ENCODE data around the gene SYT1.
A peak's percentile ranks its signal among the peaks of the same experiment; 100 is the strongest.
"Not testable (repeated sequence)": the region's sequence is repeated elsewhere in the genome, so short reads cannot be mapped to it uniquely, and the experiment has no call there.

The SYT1 gene

DNA sequence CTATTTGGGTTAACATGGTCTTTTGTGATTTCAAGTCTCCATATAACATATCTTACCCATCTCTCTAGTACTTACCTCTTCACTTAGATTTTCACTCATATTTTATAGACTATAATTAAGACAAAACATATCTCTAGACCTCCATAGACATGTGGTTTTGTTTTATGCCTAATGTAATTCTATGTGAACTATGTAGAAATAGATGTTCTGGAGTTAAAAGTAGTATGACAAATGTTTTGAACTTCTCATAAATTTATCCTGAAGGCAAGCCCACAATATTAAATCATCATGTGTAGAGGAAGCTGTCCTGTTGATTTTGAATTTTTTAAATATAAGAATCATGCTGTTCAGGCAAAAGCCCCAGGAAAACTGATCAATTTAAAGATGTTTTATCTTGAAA, 169.2 kb downstream of the SYT1 start:
- DNase-seq (ENCODE audit: low read depth, low spot score) = peak; percentile 34
- Histone ChIP-seq H3K4me3 (peak overlapping the region; percentile 3; the same call in 1 of the 2 replicates), H3K9me3 (ENCODE audit: low read depth, low read length) (no peaks in the 10 kb centered on the region), H3K9ac (ENCODE audit: insufficient read length) (no peak overlapping the region), H3K36me3 (ENCODE audit: insufficient read depth, low read length) (no peaks in the 10 kb centered on the region), H3K27ac (peak overlapping the region; percentile 52; the same call in 1 of the 2 replicates)
- TF ChIP-seq POLR2AphosphoS5 (IDR thresholded peaks at IDR 0.05; ENCODE audit: borderline replicate concordance, low read depth, low read length) = no peak
- no peak for TF ChIP-seq EZH2 (IDR thresholded peaks at IDR 0.05)

DNA sequence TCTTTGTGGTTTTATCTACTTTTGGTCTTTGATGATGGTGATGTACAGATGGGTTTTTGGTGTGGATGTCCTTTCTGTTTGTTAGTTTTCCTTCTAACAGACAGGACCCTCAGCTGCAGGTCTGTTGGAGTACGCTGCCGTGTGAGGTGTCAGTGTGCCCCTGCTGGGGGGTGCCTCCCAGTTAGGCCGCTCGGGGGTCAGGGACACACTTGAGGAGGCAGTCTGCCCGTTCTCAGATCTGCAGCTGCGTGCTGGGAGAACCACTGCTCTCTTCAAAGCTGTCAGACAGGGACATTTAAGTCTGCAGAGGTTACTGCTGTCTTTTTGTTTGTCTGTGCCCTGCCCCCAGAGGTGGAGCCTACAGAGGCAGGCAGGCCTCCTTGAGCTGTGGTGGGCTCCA, 180.2 kb downstream of the SYT1 start:
- not testable (repeated sequence) for H3K27ac ChIP-seq

DNA sequence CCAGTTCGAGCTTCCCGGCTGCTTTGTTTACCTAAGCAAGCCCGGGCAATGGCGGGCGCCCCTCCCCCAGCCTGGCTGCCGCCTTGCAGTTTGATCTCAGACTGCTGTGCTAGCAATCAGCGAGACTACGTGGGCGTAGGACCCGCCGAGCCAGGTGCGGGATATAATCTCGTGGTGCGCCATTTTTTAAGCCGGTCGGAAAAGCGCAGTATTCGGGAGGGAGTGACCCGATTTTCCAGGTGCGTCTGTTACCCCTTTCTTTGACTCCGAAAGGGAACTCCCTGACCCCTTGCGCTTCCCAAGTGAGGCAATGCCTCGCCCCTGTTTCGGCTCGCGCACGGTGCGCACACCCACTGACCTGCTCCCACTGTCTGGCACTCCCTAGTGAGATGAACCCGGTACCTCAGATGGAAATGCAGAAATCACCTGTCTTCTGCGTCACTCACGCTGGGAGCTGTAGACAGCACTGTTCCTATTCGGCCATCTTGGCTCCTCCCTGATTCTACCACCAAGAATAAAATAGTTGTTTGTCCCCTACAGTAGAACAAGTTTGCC, 180.7 kb downstream of the SYT1 start:
- not testable (repeated sequence) for H3K4me3 ChIP-seq; H3K36me3 ChIP-seq (ENCODE audit: insufficient read depth, low read length); DNase-seq (ENCODE audit: low read depth, low spot score); H3K9me3 ChIP-seq (ENCODE audit: low read depth, low read length); H3K9ac ChIP-seq (ENCODE audit: insufficient read length); H3K27ac ChIP-seq

More for the DNA sequence above, 180.2 kb downstream of the SYT1 start:
- DNase-seq (ENCODE audit: low read depth, low spot score); H3K4me3 ChIP-seq; H3K9ac ChIP-seq (ENCODE audit: insufficient read length); H3K9me3 ChIP-seq (ENCODE audit: low read depth, low read length); H3K36me3 ChIP-seq (ENCODE audit: insufficient read depth, low read length): not testable (repeated sequence)

DNA sequence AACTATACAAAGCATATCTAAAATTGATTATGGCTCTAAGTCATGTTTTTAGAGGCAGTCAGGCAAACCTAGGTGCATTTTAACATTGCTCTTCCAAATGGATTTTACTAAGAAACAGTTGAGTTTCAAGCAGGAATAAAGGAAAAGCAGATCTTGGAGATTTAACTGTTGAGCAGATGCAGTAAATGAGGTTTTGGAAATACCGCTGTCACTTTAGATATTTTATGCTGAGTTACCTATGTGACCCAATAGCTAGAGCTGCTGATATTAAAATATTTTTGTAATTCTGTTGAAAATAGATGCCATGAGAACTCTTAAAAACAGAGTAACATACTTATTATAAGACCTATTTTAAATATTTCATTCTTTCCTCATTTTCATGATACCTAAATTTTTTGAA, 181.4 kb downstream of the SYT1 start:
- Histone ChIP-seq H3K9ac (ENCODE audit: insufficient read length) (no peak overlapping the region), H3K27ac (no peak overlapping the region), H3K36me3 (ENCODE audit: insufficient read depth, low read length) (no peaks in the 10 kb centered on the region), H3K4me3 (no peak overlapping the region), H3K9me3 (ENCODE audit: low read depth, low read length) (no peaks in the 10 kb centered on the region)
- DNase-seq (ENCODE audit: low read depth, low spot score) = no peak
- TF ChIP-seq EZH2 (IDR thresholded peaks at IDR 0.05) (no peak), FOXP2 (optimal IDR thresholded peaks at IDR 0.05; ENCODE audit: control extremely low read depth, extremely low read length, insufficient read depth) (no peak), POLR2AphosphoS5 (IDR thresholded peaks at IDR 0.05; ENCODE audit: borderline replicate concordance, low read depth, low read length) (no peak)

DNA sequence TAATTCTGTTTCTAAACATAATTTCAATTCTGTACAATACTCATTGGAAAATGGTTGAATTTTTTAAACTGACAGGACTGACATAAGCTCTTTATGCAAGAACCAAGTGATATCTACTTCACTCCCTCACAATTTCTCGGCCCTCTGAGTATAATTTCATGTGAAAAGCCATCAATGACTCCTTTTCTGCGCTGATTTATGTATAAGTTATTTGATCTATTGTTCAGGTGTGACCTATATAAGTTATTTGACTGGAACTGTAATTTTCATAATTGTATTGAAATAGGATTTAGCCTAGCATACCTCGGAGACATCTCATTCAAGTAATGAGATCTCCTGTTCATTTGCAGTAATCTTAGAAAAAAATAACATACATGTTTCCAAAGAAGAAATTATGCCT, 184.4 kb downstream of the SYT1 start:
- Histone ChIP-seq H3K36me3 (ENCODE audit: insufficient read depth, low read length) (no peaks in the 10 kb centered on the region), H3K27ac (no peak overlapping the region), H3K9me3 (ENCODE audit: low read depth, low read length) (no peaks in the 10 kb centered on the region), H3K4me3 (no peak overlapping the region), H3K9ac (ENCODE audit: insufficient read length) (no peak overlapping the region)
- TF ChIP-seq EZH2 (IDR thresholded peaks at IDR 0.05) = no peak
- no peak for TF ChIP-seq FOXP2 (optimal IDR thresholded peaks at IDR 0.05; ENCODE audit: control extremely low read depth, extremely low read length, insufficient read depth)
- TF ChIP-seq POLR2AphosphoS5 (IDR thresholded peaks at IDR 0.05; ENCODE audit: borderline replicate concordance, low read depth, low read length) = no peak
- DNase-seq (ENCODE audit: low read depth, low spot score) = no peak

DNA sequence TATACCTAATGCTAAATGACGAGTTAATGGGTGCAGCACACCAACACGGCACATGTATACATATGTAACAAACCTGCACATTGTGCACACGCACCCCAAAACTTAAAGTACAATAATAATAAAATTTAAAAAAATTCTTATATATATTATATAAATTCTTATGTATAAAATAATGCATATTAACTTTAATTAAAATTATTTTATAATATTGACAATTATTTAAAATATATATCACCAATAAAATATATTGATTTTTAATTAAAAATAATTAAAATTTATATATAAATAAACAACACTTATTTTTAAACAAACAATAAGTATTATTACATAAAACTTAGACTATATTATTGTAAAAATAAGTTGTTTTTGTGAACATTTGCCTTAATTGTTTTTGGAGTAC, 188.8 kb downstream of the SYT1 start:
- no peak overlapping the region for H3K4me3 ChIP-seq
- no peaks in the 10 kb centered on the region for H3K36me3 ChIP-seq (ENCODE audit: insufficient read depth, low read length)
- no peak overlapping the region for H3K27ac ChIP-seq
- TF ChIP-seq FOXP2 (optimal IDR thresholded peaks at IDR 0.05; ENCODE audit: control extremely low read depth, extremely low read length, insufficient read depth) (no peak), EZH2 (IDR thresholded peaks at IDR 0.05) (no peak), POLR2AphosphoS5 (IDR thresholded peaks at IDR 0.05; ENCODE audit: borderline replicate concordance, low read depth, low read length) (no peak)
- no peak overlapping the region for H3K9ac ChIP-seq (ENCODE audit: insufficient read length)
- DNase-seq (ENCODE audit: low read depth, low spot score) = no peak
- H3K9me3 ChIP-seq (ENCODE audit: low read depth, low read length) = no peaks in the 10 kb centered on the region

DNA sequence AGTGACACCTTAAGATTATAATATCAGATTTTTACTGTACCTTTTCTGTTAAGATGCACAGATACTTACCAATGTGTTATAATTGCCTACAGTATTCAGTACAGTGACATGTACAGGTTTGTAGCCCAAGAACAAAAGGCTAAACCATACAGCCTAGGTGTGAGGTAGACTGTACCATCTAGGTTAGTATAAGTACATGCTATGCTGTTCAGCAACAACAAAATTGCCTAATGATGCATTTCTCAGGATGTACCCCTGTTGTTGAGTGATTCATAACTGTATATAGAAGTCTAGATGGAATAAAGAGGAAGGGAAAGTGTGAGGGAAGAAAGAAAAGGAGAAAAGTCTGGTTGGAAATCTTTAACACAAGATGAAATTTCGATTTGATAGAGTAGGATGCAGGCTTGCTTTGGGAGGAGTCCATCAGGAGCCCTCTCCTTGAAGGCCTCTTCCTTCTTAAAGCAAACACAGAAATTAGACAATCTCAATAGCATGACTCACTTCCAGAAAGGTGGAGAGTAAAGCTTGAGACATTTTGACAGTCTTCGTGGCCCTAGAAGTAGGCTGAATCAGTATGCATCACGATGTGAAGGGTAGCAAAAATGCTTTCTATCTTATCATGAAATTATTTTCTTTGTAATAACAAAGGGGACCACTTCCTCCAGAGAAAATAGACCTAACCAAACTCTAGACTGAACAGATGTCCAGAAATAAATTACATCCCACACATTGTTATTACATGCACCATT, 191.5 kb downstream of the SYT1 start:
- no peak for TF ChIP-seq FOXP2 (optimal IDR thresholded peaks at IDR 0.05; ENCODE audit: control extremely low read depth, extremely low read length, insufficient read depth)
- no peak for TF ChIP-seq EZH2 (IDR thresholded peaks at IDR 0.05)
- no peak for TF ChIP-seq POLR2AphosphoS5 (IDR thresholded peaks at IDR 0.05; ENCODE audit: borderline replicate concordance, low read depth, low read length)
- no peak overlapping the region for H3K9ac ChIP-seq (ENCODE audit: insufficient read length)
- no peak overlapping the region for H3K27ac ChIP-seq
- no peak overlapping the region for H3K4me3 ChIP-seq
- DNase-seq (ENCODE audit: low read depth, low spot score) = no peak
- H3K36me3 ChIP-seq (ENCODE audit: insufficient read depth, low read length) = no peaks in the 10 kb centered on the region
- H3K9me3 ChIP-seq (ENCODE audit: low read depth, low read length) = no peaks in the 10 kb centered on the region

DNA sequence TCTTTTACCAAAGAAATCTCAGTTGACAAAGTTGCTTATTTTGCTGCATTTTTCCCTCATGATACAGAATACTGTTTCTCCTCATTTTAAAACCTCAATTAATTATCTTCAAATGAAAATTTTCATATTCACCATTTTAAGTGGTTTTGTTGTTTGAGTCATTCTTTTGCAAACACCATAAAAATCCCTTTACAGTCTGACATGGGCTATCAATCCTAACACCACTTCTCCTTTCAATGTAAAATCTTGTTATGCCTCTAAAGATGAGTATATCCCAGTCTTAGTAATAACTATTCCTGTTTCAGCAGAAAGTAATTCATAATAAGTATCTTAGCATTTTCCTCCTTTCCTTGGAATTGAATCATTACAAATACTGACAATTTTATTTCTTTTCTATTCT, 192.2 kb downstream of the SYT1 start:
- Histone ChIP-seq H3K36me3 (ENCODE audit: insufficient read depth, low read length) (no peaks in the 10 kb centered on the region), H3K9ac (ENCODE audit: insufficient read length) (no peak overlapping the region), H3K27ac (no peak overlapping the region), H3K9me3 (ENCODE audit: low read depth, low read length) (no peaks in the 10 kb centered on the region), H3K4me3 (no peak overlapping the region)
- TF ChIP-seq FOXP2 (optimal IDR thresholded peaks at IDR 0.05; ENCODE audit: control extremely low read depth, extremely low read length, insufficient read depth) (no peak), EZH2 (IDR thresholded peaks at IDR 0.05) (no peak), POLR2AphosphoS5 (IDR thresholded peaks at IDR 0.05; ENCODE audit: borderline replicate concordance, low read depth, low read length) (no peak)
- DNase-seq (ENCODE audit: low read depth, low spot score) = no peak

DNA sequence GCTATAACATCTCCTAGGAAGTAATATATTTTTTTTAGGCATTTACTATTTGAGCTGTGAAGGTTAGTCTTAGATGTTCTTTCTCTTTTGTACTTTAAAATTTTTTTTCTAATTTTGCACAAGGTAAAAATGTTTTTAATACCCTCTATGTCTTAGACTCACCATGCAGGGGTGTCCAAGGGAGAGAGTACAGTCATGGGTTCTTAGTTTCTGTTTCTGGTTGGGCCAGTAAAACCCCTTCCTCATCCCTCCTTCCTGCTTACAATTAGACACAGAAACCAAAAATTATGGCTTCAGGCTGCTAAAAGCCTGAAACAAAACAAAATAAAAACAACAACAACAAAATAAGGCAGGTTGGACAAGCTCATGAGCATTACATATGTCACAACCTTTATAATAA, 193.0 kb downstream of the SYT1 start:
- TF ChIP-seq POLR2AphosphoS5 (IDR thresholded peaks at IDR 0.05; ENCODE audit: borderline replicate concordance, low read depth, low read length) = no peak
- no peak for DNase-seq (ENCODE audit: low read depth, low spot score)
- Histone ChIP-seq H3K9ac (ENCODE audit: insufficient read length) (no peak overlapping the region), H3K27ac (no peak overlapping the region), H3K4me3 (no peak overlapping the region), H3K36me3 (ENCODE audit: insufficient read depth, low read length) (no peaks in the 10 kb centered on the region), H3K9me3 (ENCODE audit: low read depth, low read length) (no peaks in the 10 kb centered on the region)
